ENCODE measurements around the gene SLC22A8. TPM values are rescaled to one million over a fixed set of nuclear protein-coding genes. Genes with fewer than 3 reads are reported as not detected.

SLC22A8 gene
- total and polyA plus RNA-seq, 2 of the 4 experiments (the other 2 are of a cell fraction), result not detected

GRCh38 chr11:62965574-62965973 is 50.1 kb downstream of the SLC22A8 start:
- ATAC-seq (ENCODE audit: low read depth) (no peak), DNase-seq (no peak)
- no peak overlapping the region for H4K5ac ChIP-seq (ENCODE audit: low read depth, low read length)
- H3K9ac ChIP-seq (ENCODE audit: low read depth, low read length), result no peak overlapping the region
- H3K14ac ChIP-seq (replicated peaks; ENCODE audit: low read depth, low read length), result no peak overlapping the region
- no peak overlapping the region for H3K23ac ChIP-seq (ENCODE audit: low read depth, low read length)
- no peak overlapping the region for H2AK5ac ChIP-seq (ENCODE audit: low read depth, low read length)
- no peak overlapping the region for H3K27ac ChIP-seq (ENCODE audit: insufficient read depth, low read length)
- no peak for TF ChIP-seq SMC3 (IDR thresholded peaks at IDR 0.05; ENCODE audit: low read depth, low read length)
- TF ChIP-seq MAFK (IDR thresholded peaks at IDR 0.05; ENCODE audit: low read depth, low read length), result no peak
- TF ChIP-seq, protein P1, sequence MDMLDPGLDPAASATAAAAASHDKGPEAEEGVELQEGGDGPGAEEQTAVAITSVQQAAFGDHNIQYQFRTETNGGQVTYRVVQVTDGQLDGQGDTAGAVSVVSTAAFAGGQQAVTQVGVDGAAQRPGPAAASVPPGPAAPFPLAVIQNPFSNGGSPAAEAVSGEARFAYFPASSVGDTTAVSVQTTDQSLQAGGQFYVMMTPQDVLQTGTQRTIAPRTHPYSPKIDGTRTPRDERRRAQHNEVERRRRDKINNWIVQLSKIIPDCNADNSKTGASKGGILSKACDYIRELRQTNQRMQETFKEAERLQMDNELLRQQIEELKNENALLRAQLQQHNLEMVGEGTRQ (IDR thresholded peaks at IDR 0.05; ENCODE audit: low read depth, low read length), result no peak
- TF ChIP-seq, protein P2, sequence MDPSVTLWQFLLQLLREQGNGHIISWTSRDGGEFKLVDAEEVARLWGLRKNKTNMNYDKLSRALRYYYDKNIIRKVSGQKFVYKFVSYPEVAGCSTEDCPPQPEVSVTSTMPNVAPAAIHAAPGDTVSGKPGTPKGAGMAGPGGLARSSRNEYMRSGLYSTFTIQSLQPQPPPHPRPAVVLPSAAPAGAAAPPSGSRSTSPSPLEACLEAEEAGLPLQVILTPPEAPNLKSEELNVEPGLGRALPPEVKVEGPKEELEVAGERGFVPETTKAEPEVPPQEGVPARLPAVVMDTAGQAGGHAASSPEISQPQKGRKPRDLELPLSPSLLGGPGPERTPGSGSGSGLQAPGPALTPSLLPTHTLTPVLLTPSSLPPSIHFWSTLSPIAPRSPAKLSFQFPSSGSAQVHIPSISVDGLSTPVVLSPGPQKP (IDR thresholded peaks at IDR 0.05; ENCODE audit: borderline replicate concordance, low read depth, low read length), result no peak
- TF ChIP-seq CTCF (conservative IDR thresholded peaks at IDR 0.05; ENCODE audit: low read depth, low read length), result no peak
- TF ChIP-seq NFE2L2 (IDR thresholded peaks at IDR 0.05; ENCODE audit: low read depth, low read length), result no peak
- TF ChIP-seq CHD1 (IDR thresholded peaks at IDR 0.05; ENCODE audit: low read depth, low read length), result no peak
- TF ChIP-seq POLR2A (IDR thresholded peaks at IDR 0.05; ENCODE audit: low read depth, low read length), result no peak
- TF ChIP-seq RFX5 (IDR thresholded peaks at IDR 0.05; ENCODE audit: low read depth, low read length), result no peak
- intact Hi-C loops (cut with micrococcal nuclease) (no loop called here), in situ Hi-C loops (cut with MboI; ENCODE audit: low sequenced_read_pairs) (no loop called here), dilution Hi-C loops (cut with HindIII; ENCODE audit: low sequenced_read_pairs, unreplicated experiment) (no loop called here)
- H2BK5ac ChIP-seq (ENCODE audit: low read depth, low read length, poor library complexity, severe bottlenecking), result no peak overlapping the region
- H3K4me3 ChIP-seq (ENCODE audit: insufficient read depth, low read depth, low read length), result no peak overlapping the region
- no peaks in the 10 kb centered on the region for H3K79me1 ChIP-seq (ENCODE audit: low read depth in 1 of 2, low read length in 2 of 2)
- no peak overlapping the region for H3K56ac ChIP-seq (ENCODE audit: extremely low read depth, insufficient read depth, low read length)
- H3K9me3 ChIP-seq (ENCODE audit: control insufficient read depth, insufficient read depth, low read length), result no peaks in the 10 kb centered on the region
- H2AK9ac ChIP-seq (replicated peaks; ENCODE audit: low read depth, low read length, poor library complexity), result no peak overlapping the region
- no peaks in the 10 kb centered on the region for H3K4me1 ChIP-seq (ENCODE audit: control insufficient read depth, insufficient read depth, low read length)
- no peak overlapping the region for H2BK15ac ChIP-seq (ENCODE audit: low read depth, low read length)
- H2BK120ac ChIP-seq (ENCODE audit: low read depth, low read length), result no peak overlapping the region
- no peak overlapping the region for H2BK20ac ChIP-seq (ENCODE audit: low read depth, low read length)
- no TSS peak for BruUV-seq (replicated peaks)
- H3K4ac ChIP-seq (ENCODE audit: low read depth, low read length), result no peak overlapping the region
- H3K27me3 ChIP-seq (ENCODE audit: control insufficient read depth, insufficient read depth, low read length), result no peaks in the 10 kb centered on the region; the same call in 1 of the 2 replicates
- POLR2A ChIA-PET (ENCODE audit: unreplicated experiment), result no interaction called here
- H4K20me1 ChIP-seq (ENCODE audit: insufficient read depth, low read length), result no peaks in the 10 kb centered on the region
- CTCF ChIA-PET, result no interaction called here
- no peaks in the 10 kb centered on the region for H3K36me3 ChIP-seq (ENCODE audit: control insufficient read depth, insufficient read depth, low read length)
- no peak overlapping the region for H4K8ac ChIP-seq (ENCODE audit: low read depth in 2 of 2, low read length in 2 of 2)
- H4K91ac ChIP-seq (ENCODE audit: insufficient read depth, low read depth, low read length), result no peak overlapping the region
- no CpG with 5 or more reads among the region's 2 CpGs for WGBS, 2 experiments (ENCODE audit: extremely low coverage in 2 of 2, insufficient read length in 1 of 2)
- no peaks in the 10 kb centered on the region for H3K9me1 ChIP-seq (ENCODE audit: insufficient read depth, low read length)
- H2AFZ ChIP-seq (replicated peaks; ENCODE audit: low read length, poor library complexity), result no peak overlapping the region
- H3K18ac ChIP-seq (ENCODE audit: low read depth, low read length), result no peak overlapping the region
- no peak overlapping the region for H3K4me2 ChIP-seq (ENCODE audit: low read depth, low read length)

Measured in IMR-90 (cell line).